ENCODE data around the gene ZNF722.

ZNF722 gene

GRCh38 chr7:64035388-64035787, 36.7 kb downstream of the ZNF722 start:
- TF ChIP-seq USF1 (IDR thresholded peaks at IDR 0.05) (no peak), RAD21 (IDR thresholded peaks at IDR 0.05; ENCODE audit: low read depth) (no peak), NFIC (IDR thresholded peaks at IDR 0.05) (no peak)

- TF ChIP-seq FOXM1 (IDR thresholded peaks at IDR 0.05; ENCODE audit: borderline replicate concordance, low read depth) (no peak), USF1 (IDR thresholded peaks at IDR 0.05) (no peak), ZBTB7A (IDR thresholded peaks at IDR 0.05; ENCODE audit: low read depth) (no peak), MAX (IDR thresholded peaks at IDR 0.05) (no peak), EGR1 (IDR thresholded peaks at IDR 0.05) (no peak), TAF1 (IDR thresholded peaks at IDR 0.05; ENCODE audit: low read depth) (no peak), TEAD4 (IDR thresholded peaks at IDR 0.05) (no peak), CREB1 (IDR thresholded peaks at IDR 0.05; ENCODE audit: low read depth) (no peak), EP300 (IDR thresholded peaks at IDR 0.05; ENCODE audit: borderline replicate concordance) (no peak), RAD21 (IDR thresholded peaks at IDR 0.05; ENCODE audit: low read depth) (no peak), NFIC (IDR thresholded peaks at IDR 0.05) (no peak), YY1 (IDR thresholded peaks at IDR 0.05; ENCODE audit: low read depth) (no peak), REST (IDR thresholded peaks at IDR 0.05; ENCODE audit: low read depth) (no peak), CEBPB (IDR thresholded peaks at IDR 0.05) (no peak), TCF12 (IDR thresholded peaks at IDR 0.05; ENCODE audit: low read depth) (no peak)
Observed at GRCh38 chr7:64037095-64037494, 38.4 kb downstream of the ZNF722 start.

- TF ChIP-seq MAX (IDR thresholded peaks at IDR 0.05) (no peak), EP300 (IDR thresholded peaks at IDR 0.05; ENCODE audit: borderline replicate concordance) (no peak), CREB1 (IDR thresholded peaks at IDR 0.05; ENCODE audit: low read depth) (no peak), TCF12 (IDR thresholded peaks at IDR 0.05; ENCODE audit: low read depth) (no peak), ZBTB7A (IDR thresholded peaks at IDR 0.05; ENCODE audit: low read depth) (no peak), TAF1 (IDR thresholded peaks at IDR 0.05; ENCODE audit: low read depth) (no peak)
Observed at GRCh38 chr7:64045301-64046040, 46.8 kb downstream of the ZNF722 start, which contains the start of gene ZNF727. TSS of gene ZNF727 (plus strand) at chr7:64045434. CDS start at chr7:64045622, 188 bp downstream.

GRCh38 chr7:64046041-64046389, 47.4 kb downstream of the ZNF722 start:
- no peak for TF ChIP-seq TCF12 (IDR thresholded peaks at IDR 0.05; ENCODE audit: low read depth)
- no peak for TF ChIP-seq RAD21 (IDR thresholded peaks at IDR 0.05; ENCODE audit: low read depth)
- no peak for TF ChIP-seq MAX (IDR thresholded peaks at IDR 0.05)
